A172 (cell line): ENCODE measurements around the gene GGT6. TPM values are rescaled to one million over a fixed set of nuclear protein-coding genes. Genes with fewer than 3 reads are reported as not detected.

Experiments used
- DNase-seq: peaks from one replicate; pipeline ENCODE4 v3.0.0-alpha.2; 2015; ENCODE audit warnings: low spot score
- total RNA-seq: library from RNA; depleted of rRNA; stranded (reverse); fragments of >200 nt; shearing (Covaris generic); gene quantifications from 2 replicates; pipeline ENCODE4 v1.2.3, GENCODE V29; 2014

Gene GGT6
- total RNA-seq, 1 experiment from 2014 or later, result not detected

GRCh38 chr17:4539025-4539424 lies 21.4 kb downstream of the GGT6 start:
- DNase-seq, result no peak

GRCh38 chr17:4538236-4539002 lies 22.0 kb downstream of the GGT6 start:
- DNase-seq, result no peak

DNA sequence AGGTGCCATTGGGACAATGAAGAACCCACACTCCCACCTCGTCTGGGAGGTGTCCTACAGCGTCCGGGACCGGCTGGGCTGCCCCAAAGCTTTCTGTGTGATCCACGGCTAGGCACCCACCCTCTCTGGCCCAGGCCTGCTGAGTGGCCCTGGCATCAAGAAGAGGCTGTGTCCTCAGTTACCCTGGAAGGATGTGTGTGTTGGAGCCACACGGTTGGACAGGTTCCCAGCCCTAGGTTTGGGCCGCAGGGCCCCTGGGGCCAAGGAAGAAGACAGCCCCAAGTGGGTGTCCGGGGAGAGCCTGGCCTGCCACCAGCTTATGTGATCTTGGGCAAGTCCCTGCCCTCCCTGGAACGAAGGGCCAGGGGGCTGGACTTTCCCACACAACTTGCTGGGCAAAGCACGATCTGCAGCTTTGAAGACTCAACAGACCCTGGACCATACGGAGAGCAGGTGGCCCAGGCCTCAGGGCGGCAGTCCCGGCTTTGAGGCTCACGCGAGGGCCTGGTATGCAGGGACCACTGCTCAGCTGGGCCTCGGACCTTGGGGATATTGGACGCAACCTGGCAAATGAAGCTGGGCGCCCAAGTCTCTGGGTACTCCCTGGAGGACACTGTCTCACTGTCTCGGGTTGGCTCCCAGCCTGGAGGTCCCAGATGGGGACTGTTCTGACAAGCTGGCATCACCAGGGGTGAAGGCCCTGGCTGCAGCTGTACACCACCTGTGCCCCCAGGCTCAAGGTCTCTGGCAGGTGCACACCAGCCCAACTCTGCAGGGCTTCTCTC lies 22.7 kb downstream of the GGT6 start:
- no peak for DNase-seq

DNA sequence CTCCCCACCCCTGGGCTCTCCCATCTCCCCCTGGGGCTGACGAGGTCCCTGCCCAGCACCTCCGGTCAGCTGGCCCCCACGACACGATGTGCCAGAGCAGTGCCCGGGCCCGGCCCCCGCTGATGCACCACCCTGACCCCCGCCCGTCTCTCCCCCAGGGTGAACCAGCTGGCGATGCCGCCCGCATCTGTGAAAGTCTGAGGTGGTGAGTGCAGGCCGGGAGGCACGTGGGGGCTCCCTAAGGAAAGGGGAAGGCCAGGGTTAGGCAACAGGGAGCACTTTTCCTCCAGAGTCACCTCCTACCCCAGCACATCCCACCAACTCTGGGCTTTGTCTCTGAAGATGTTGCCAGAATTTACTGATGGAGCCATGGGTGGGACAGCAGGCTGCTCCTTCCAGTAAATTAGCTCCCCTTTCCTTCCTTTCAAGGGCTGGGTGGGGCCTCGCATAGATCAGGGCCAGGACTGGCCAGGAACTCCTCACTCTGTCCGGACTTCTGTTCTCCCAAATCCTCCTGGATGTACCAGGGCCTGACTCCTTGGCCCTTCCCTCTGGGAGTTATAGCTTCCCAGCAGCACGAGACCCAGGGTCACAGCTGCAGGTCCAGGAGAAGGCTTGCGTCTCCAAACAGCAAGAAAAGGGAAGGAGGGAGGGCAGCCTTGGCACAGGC lies 23.5 kb downstream of the GGT6 start:
- no peak for DNase-seq

- DNase-seq, result no peak
Observed at GRCh38 chr17:4536259-4536741, 24.1 kb downstream of the GGT6 start.

DNA sequence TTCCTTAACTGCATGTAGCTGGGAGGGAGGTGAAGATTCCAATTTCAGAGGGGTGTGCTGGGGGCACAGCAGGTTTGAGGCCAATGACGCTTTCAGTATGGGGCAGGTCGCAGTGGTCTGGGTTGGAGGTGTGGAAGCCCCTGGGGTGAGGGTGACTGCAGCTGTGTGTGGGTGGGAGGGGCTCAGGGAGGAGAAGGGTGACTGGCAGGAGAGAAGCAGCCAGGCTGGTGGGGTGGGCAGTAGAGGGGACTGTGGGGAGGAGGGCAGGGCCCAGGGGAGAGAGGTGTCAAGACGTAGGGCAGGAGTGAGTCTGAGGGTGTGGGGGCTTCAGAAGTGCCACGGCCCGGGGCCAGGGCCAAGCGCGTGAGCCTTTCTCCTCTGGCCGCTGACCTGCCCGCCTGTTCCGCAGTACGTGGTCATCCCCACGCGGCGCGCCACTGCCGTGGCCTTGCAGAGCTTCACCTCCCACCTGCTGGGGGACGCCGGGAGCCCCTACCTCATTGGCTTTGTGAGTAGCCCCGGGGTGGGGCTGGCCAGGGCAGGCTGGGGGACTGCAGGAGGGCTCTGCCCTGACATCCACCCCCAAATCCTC lies 24.6 kb downstream of the GGT6 start:
- DNase-seq, result no peak

DNA sequence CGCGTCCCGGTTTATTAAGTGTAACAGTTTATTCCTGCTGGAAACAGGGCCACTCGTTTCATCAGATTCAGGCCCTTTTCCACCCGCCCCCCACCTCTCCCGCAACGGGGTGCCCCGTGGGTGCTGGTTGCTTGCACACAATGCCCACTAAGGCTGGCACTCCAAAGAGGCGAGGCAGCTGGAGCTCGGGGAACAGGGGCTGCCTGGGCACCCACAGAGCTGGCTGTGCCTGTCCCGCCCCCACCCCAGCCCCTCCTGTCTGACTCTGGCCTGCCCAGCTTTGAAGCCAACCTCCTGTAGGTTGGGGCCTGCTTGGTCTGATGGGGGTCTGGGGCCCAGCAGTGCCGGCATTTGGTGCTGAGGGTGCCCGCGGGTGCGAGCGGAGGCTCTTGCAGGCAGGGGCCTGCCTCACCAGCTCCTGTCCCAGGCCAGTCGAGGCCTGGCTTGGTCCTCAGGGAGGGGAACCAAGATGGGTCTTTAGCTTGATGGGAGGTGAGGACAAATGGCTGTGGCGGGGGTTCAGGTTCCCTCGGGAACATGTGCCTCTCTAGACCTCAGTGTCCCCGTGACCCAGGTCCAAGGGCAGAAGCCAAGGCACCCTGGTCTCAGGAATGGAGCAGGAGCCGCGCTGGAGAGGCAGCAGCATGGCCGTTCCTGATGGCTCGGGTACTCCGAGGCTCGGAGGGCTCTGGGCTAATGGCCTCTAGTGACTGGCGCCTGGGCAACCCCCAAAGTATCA lies 25.3 kb downstream of the GGT6 start:
- DNase-seq, result no peak

GRCh38 chr17:4534515-4534914 lies 25.9 kb downstream of the GGT6 start:
- DNase-seq, result no peak

DNA sequence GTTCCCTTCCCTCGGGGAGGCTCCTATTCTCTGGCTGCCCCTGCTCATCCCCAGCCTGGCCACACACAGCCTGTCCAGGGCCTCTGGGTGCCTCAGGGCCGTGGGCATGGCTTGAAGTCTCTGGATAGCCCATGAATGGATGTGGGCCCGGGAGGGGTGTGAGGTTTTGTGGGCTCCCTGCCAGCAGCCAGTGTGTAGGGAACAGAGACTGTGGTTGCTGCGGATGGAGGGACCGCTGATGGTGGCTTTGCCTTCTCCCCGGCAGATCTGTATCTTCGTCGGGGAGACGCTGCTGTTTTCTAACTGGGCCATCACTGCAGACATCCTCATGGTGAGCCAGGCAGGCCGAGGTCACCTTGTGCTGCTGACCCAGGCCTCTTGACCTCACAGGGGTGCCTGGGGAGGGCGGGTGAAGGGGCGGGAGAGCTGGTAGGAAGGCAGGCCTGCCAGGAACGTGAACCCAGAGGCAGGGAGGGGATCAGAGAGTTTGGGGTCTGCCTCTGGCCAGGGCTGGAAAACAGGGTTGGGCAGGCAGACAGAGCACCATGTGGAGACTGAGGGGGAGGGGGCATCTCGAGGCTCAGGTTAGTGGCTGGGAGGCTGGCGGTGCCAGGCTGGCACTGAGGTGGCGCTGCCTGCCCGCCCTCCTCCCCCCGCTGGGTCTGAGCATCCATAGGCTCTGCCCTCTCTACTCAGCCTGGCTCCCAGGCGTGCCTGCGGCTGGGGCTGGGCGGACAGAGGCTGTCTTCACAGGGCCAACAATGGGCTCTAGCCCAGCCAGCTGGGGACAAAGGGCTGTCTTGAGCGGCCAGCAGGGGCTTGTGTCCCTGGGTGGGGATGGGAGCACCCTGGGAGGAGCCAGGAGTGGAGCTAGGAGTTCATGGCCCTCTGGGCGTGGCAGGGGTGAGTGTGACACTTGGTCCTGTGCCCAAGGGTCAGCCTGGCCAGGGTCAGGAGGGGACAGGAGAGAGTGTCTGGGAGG lies 26.6 kb downstream of the GGT6 start:
- DNase-seq, result peak; percentile 21

DNA sequence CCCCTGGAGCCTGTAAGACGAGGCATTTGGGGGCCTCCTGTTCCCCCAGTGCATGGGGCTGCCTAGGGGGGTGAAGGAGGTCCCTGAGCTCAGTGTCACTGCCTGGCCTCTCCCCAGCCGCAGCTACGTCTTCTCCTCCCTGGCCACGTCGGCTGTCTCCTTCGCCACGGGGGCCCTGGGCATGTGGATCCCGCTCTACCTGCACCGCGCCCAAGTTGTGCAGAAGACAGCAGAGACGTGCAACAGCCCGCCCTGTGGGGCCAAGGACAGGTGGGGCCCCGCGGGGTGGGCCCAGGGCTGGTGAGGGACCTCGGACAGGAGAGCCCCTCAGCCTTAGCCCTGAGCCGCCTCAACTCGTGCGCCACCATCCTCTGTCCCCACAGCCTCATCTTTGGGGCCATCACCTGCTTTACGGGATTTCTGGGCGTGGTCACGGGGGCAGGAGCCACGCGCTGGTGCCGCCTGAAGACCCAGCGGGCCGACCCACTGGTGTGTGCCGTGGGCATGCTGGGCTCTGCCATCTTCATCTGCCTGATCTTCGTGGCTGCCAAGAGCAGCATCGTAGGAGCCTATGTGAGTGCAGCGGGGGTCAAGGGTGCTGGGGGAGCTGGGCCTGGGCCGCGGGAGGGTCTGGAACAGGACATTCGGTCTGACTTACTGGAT lies 27.4 kb downstream of the GGT6 start:
- DNase-seq, result no peak

DNA sequence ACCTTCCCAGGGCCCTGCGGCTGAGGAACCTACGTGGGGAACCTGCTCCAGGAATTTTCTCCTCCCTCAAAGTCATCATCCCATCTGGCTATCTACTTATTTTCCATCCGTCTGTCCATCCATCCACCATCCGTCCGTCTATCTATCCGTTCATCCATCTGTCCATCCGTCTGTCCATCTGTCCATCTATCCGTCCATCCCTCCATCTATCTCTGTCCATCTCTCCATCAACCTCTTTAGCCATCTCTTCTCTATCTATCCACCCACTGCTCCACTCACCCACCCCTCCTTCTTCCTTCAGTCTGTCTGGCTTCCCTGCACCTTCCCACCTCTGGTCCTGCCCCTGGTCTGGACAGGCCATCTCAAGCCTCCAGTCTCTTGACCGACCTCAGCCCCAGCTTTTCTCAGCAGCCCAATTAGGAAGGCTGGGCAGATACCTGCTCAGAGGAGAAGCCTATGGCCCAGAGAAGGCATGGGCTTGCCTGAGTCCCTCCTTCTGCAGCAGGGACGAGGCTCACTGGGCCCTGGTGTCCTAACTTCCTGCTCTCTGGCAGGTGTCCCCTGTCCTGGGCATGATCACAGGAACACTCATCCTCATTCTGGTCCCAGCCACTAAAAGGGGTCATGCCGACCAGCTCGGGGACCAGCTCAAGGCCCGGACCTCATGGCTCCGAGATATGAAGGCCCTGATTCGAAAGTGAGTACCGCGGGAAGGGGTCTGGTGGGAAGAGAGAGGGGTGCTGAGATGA lies 28.2 kb downstream of the GGT6 start:
- DNase-seq, result no peak

GRCh38 chr17:4530799-4531730 lies 29.3 kb downstream of the GGT6 start:
- DNase-seq, result no peak

DNA sequence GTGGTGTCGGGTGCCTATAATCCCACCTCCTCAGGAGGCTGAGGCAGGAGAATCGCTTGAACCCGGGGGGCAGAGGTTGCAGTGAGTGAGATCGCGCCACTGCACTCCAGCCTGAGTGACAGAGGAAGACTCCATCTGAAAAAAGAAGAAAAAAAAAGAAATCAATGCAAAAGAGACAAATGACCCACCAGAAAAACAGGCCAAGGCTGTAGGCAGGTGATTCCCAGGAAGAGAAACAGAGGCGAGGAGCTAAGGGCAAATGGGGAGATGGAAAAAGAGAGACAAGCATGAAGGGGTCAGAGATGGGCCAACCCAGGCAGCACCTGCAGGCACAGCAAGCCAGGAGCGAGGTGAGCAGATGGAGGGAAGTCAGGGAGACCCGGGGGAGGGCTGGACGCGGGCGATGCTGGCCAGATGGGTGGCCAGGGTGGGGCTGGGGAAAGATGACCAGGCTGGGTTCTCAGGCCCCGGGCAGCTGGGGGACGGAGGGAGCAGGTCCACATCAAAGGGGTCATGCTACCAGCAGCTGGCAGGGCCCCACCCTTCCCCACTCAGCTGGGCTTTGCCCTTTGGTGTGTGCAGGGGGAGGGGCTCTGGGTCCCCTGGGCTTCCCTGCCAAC lies 30.7 kb downstream of the GGT6 start:
- DNase-seq, result no peak

- no peak for DNase-seq
Observed at GRCh38 chr17:4527566-4528125, 32.7 kb downstream of the GGT6 start.

GRCh38 chr17:4527134-4527533 lies 33.2 kb downstream of the GGT6 start:
- DNase-seq, result no peak

DNA sequence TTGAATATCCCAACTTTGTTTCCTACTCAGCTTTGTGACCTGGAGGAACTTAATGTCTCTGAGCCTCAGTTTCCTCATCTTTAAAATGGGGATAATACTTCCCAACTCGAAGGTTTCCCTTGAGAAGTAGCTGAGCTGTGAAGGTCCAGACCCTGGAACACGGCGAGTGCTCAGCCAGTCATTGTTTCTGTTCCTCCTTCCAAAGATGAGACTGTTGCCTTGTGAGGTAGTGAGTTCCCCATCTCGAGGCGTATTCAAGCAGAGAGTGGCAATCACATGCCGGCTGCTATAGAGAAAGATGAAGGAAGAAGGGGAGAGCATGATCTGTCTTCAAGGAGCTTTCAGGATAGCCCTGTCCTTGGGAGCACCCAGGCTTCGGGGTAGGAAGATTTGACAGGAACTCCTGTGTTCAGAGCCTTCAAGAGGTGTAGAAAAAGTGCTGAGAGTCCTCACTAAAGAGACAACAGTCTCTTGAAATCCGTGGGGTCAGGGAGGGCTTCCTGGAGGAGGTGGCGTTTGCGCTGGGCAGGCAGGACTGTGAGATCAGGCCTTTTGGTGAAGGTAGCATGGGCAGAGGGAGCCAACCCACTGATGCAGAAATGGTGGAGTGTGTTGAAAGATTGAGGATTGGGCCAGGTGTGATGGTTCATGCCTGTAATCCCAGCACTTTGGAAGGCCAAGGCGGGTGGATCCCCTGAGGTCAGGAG lies 34.5 kb downstream of the GGT6 start:
- no peak for DNase-seq
